GM13976 (cell line): ENCODE measurements around the gene BCL11B.

Experiments used
- DNase-seq: peaks from one replicate; pipeline ENCODE4 v3.0.0; 2012; ENCODE audit warnings: low spot score
- CTCF ChIP-seq: IDR thresholded peaks from 2 replicates; pipeline ENCODE4 v1.5.1; 2012; ENCODE audit warnings: borderline replicate concordance, mild to moderate bottlenecking; ENCODE audit not compliant: insufficient read depth; ENCODE audit errors: extremely low read depth, missing control alignments, control extremely low read depth
- in situ Hi-C: fragments of 300-500 bp; cut with MboI; formaldehyde crosslinking; loops from one replicate; pipeline ENCODE4 v1.12.0; 2022; ENCODE audit warnings: low sequenced_read_pairs, mixed read lengths, inconsistent platforms; ENCODE audit not compliant: unreplicated experiment

BCL11B gene

GRCh38 chr14:99317231-99318090, 45.5 kb upstream of the BCL11B start:
- in situ Hi-C loops = no loop called here
- no peak for TF ChIP-seq CTCF
- DNase-seq = peak; percentile 15

GRCh38 chr14:99316281-99317163, 44.5 kb upstream of the BCL11B start:
- in situ Hi-C loops = no loop called here
- no peak for DNase-seq
- TF ChIP-seq CTCF = no peak

DNA sequence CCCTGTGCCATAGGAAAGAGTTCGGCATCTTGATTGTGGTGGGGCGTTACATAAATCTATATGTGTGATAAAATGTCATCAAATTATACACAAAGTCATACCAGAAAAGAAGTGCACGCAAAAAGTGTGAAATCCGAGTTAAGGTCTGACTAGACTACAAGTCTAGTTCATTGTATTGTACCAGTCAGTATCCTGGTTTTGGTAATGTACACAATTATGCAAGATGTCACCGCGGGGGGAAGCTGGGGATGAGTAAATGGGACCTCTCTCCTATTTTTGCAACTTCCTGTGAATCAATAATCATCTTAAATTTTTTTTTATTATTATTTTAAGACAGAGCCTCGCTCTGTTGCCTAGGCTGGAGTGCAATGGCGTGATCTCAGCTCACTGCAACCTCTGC, 43.2 kb upstream of the BCL11B start:
- in situ Hi-C loops = no loop called here
- no peak for TF ChIP-seq CTCF
- no peak for DNase-seq

GRCh38 chr14:99314623-99315022, 42.6 kb upstream of the BCL11B start:
- DNase-seq = no peak
- in situ Hi-C loops = no loop called here
- no peak for TF ChIP-seq CTCF

DNA sequence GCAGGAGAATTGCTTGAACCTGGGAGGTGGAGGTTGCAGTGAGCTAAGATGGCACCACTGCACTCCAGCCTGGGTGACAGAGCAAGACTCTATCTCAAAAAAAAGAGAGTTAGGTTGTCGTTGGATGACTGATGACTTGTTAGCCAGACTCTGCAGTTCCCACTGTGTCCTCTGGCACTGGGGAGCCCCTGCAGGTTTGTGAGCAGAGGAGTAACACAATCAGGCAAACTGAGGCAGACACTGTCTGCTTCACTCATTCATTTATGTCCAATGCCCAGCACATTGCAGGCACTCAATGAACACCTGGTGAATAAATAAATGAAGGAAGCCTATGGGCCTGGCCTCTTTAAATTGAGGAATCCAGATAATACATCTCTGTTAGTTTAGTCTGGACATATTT, 41.2 kb upstream of the BCL11B start:
- no peak for TF ChIP-seq CTCF
- in situ Hi-C loops = no loop called here
- DNase-seq = no peak

DNA sequence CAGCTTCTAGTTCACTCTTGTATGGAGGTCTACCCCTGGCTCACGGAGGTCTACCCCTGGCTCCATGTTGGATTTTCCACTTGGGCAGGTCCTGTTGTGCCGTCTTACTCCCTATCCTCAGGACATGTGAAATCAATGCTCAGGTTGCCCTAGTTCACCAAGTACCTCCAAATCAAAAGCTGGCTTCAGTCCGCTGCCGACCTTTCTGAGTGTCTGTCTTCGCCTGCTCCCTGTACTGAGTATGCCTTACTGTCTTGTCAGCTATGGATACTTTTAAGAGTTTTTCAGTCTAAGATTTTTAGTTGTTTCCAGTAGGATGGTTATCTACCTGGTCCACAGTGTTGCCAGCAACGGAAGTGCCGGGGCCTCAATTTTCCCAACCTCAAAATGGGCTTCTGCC, 40.1 kb upstream of the BCL11B start:
- in situ Hi-C loops = no loop called here
- no peak for TF ChIP-seq CTCF
- DNase-seq = no peak
